HG03442 (cell line): ENCODE results near the gene OTUD7B.

Experiments
- ATAC-seq: cut with Tn5 transposase; IDR thresholded peaks from one replicate; pipeline ENCODE4 v1.9.1; 2021; ENCODE audit warnings: mild to moderate bottlenecking, moderate library complexity; ENCODE audit not compliant: unreplicated experiment

Gene OTUD7B

DNA sequence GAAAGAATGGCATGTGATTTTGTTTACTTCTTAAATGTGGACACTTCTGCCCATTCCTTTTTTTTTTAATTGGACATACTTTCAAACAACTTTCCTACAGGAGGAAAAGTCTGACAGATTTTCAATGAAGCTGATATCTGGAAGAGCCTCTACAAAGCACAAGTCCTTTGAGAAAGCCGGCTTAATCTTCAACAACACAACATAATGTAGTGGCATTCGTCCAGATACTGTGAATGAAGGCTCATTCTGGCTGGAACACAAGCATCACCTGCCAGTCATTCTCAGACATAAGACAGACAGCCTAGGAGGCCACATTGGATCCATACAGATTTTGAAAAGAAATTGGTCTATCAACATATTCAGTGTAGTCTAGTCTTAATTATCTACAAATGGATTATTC lies 4.9 kb downstream of the OTUD7B start:
- ATAC-seq: no peak

DNA sequence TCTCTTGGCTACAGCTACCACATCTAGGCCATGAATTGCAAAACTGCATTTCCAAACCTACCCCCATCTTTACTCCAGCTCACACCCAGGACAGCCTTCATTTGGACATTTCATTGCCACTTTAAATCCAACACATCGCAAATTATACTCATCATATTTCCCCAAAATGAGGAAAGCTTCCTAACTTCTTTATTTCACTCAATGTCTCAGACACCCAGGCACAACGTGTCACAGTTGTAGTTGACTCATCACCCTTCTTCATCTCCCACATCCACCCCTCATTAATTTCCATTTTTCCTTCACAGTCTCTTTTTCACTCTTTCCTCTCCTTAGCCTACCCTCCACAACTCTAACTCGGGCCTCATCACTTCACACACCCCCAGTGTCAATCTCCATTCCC lies 6.7 kb downstream of the OTUD7B start:
- no peak for ATAC-seq

DNA sequence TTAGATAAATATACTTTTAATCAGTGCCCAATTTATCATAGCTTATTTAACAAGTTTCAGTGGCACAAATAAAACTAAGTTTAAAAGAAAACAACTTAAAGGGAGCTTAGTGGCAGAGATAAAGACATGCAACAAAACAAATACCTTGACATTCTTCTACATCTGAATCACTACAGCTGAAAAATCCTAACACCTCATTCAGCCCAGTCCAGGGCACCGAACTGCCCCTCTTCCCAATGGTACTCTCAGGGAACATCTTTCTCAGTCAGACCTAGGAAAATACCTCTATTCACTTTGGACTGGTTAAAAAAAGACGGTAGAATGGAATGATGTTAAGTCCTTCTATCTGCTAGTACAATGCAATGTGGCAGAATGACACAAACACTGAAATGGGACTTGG lies 8.3 kb downstream of the OTUD7B start:
- no peak for ATAC-seq

DNA sequence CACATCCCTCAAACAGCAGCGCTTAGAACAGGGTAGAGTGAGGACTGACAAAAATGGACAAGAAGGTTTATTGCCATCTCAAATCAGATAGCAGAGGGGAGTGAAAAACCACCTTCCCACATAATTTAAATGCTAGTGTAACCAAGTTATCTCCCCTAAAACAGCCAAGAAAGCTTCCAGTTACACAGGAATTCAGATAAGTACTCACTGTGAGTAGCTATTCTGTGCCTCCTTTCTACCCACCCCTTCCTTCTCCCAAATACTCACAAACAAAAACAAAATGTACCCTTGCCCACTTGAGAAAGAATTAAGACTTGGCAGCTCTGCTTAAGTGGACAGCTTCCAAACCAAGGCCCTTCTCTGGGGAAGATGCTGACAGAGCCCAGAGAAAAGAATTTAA lies 9.1 kb downstream of the OTUD7B start:
- ATAC-seq: no peak

DNA sequence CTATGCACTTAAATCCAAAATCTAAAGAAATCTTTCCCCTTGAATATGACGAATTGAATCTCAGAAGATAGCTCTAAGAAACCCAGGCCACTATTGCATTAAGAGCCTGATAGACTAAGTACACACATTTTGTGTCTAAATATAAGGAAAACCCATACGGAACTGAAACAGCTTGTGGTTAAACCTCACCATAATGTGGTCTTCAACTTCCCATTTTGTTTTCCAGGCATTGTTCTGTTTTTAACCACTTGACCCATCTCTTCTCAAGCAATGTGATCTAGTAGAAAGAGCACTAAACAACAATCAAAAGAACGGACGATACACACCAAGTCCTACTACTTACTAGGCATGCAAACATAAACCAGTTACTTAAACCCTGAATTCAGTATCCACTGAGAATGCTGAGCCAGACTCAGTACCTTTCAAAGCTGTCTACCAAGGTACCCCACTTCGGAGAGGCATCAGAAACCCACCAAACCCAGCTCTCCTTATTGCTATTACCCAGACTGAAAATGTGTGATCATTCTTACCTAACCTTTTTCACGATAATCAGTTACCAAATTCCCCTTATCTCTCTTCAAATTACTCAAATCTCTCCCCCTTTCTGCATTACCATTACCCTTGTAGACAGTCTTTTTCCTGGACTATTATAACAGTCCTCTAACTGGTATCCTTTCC lies 12.8 kb downstream of the OTUD7B start:
- ATAC-seq: peak; percentile 68

- no peak for ATAC-seq
Observed at GRCh38 chr1:149995927-149996326, 14.6 kb downstream of the OTUD7B start.

GRCh38 chr1:149993764-149994163 lies 16.8 kb downstream of the OTUD7B start:
- ATAC-seq: no peak

DNA sequence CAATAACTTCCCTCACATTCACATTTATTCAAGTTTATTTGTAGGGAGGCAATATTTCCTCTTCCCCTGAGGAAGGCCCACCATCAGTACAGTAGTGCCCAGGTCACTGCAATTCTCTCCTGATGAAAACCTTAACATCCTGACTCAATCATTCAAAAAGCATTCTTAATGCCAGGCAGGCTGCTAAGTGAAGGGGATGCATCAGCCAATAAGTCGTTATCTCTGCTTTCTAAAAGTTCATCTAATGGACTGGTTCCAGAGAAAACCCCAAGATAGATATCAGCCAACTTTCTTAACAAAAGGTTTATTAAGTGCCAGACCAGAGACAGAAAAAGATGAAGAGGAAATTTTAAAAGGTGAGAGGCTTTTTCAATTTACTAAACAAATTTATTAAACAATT lies 17.3 kb downstream of the OTUD7B start:
- ATAC-seq: no peak

- ATAC-seq: no peak
Observed at GRCh38 chr1:149987297-149987595, 23.3 kb downstream of the OTUD7B start.

DNA sequence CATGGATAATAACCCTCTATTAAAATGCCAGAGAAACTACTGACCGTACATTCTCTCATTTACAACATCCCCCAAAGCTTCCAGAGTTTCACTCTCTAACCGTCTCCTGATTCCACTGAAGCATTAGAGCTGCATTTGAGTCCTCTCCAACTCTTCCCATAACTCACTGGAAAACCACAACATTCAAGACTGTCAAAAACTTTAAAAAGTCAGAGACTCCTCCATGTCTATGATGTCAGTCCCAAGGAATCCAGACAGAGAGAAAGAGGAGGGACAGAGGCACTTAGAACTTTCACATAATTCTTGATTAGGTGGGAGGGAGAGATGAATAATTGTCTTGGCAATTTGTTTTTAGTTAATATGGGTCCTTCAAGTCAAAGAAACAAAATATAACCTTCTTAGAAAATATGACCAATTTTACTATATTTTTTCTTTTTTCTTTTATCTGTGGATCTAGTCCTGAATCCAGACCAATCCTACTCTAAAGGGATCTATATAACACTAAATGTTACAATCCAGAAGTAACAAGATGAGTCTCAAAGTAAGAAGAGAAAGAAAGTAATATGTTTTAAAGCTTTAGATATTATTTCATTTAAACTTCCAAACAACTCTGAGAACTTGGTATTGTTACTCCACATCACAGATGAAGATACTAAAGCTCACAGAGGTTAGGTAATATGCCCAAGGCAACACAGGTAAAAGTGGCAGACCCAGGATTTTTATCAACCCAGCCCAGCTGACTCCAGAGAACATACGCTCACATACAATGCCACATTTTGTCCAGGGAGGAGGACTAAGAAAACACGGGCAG lies 23.8 kb downstream of the OTUD7B start:
- no peak for ATAC-seq

DNA sequence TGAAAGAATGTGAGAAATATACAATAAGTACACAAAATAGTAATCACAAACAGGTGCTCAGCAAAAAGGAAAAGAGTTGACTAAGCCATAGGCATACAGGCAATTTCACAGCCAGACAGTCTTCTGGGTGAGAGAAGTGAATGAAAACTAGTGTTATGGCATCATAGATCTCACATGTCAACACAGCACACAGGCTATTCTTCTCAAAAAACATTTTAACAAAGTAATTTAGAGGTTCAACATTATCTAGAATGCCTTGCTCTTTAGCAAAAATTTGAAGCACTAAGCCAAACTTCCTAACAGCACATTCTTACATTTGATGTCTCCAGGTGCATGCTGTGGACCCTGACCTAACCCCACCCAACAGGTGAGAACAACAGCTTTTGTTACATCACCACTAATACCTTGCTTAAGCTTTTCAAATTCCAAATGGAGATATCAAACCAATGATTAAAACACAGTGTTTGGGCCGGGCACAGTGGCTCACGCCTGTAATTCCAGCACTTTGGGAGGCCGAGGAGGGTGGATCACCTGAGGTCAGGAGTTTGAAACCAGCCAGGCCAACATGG lies 30.5 kb downstream of the OTUD7B start:
- ATAC-seq: no peak

DNA sequence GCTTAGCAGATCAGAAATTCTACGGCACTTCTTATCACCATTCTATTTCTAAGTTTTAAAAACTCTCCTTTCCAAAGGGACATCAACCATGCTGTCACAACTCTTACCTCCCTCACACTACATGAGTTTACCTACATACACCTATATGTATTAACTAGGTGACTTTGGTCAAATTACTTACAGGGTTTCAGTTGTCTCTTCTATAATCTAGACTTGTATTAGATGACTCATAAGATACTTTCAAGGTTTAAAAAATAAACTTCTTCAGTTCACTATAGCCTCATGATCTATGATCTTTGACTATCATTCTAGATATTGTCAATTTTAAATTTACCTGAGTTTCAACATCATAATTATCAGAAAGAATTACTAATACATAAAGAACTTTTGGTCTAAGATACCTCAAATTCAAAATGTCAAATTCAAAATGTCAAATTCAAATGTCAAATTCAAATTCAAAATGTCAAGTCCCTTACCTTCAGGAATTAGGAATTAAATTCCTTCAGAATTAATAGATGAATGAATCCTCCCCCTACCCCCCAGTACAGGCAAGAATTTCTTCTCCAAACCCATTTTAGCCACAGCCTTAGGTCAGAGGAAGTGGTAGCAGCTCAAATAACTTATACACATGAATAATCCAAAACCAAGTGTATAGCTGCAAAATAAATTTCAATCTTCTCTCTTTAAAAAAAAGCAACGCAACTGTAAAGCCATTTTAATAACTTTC lies 31.1 kb downstream of the OTUD7B start:
- ATAC-seq: no peak

DNA sequence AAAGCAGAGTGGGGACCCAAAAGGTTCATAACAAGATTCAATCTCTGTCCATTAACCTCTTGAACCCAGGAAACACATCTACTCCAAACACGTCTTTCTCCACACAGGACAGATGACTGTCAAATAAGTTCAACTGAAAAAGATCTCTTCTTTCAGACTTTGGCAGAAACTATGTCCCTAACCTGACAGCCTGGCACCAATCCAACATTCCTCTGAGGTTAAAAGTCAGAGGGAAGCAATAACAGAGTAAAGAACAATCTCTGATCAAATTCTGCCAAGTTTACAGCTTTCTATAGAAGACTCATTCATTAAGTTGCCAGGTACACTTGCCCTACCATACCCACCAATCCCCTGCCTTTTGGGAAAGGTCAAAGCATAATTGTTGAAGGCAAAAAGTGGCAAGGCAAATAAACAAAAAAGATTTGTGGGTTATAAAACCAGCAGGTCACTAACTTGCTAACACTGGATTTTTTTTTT lies 31.9 kb downstream of the OTUD7B start:
- ATAC-seq: no peak

DNA sequence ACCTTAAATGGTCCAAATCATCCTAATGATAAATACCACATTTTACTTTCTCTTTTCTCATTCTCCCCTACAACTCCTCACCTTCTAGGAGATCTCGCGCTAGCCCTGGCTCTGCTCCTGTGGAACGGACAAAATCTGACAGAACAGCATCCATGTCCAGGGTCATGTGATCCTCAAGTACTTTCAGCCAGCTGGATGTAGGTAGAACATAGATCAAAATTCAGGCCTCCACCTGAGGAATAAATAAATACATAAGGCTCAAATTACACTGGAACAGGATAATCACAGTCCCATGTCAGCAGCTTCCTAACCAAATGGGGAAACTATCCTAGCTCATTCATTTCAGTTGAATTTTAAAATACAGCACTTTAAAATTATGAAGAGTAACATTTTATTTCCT lies 33.2 kb downstream of the OTUD7B start:
- ATAC-seq: no peak

DNA sequence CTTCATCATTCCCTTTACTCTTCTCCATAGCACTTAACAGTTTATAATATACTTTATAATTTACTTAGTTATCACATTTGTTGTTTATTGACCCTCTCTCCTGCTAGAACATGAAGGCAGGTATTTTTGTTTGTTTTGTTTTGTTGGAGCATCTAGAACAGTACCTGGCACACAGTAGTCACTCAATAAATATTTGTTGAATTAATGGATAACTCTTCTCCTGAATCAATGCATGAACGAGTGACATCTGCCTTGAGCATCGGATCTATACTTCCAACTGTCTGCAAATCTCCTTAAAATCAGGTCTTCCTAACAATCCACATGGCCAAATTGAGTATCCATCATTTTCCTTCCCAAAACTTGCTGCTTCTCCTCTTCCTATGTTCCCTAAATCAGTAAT lies 38.0 kb downstream of the OTUD7B start:
- no peak for ATAC-seq

- no peak for ATAC-seq
Observed at GRCh38 chr1:149967646-149968045, 42.9 kb downstream of the OTUD7B start.

- ATAC-seq: no peak
Observed at GRCh38 chr1:149967041-149967440, 43.5 kb downstream of the OTUD7B start.

- no peak for ATAC-seq
Observed at GRCh38 chr1:149966405-149966804, 44.1 kb downstream of the OTUD7B start.

GRCh38 chr1:149965440-149965839 lies 45.1 kb downstream of the OTUD7B start:
- no peak for ATAC-seq

GRCh38 chr1:149963358-149963757 lies 47.2 kb downstream of the OTUD7B start:
- ATAC-seq: no peak

DNA sequence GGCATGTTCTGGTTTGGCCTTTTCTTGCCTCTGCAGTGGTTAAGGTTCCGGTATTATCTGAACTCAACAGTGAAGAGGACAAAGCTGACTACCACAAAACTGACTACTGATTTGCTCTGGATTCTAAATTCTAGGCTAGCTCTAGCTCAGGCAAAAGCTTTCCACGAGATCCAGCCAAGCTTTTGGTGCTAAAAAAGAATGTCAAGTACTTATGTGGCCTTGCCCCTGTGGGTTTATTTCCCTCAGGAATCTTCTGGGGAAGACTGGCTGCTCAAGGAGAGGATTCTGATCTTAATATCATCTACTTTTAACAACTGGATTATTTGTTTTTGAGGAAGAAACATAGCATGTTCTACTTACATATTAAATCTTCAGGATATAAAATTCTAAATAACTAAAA lies 47.8 kb downstream of the OTUD7B start:
- ATAC-seq: no peak
